Ascending aorta (tissue), 2 donors: ENCODE measurements around the gene CHST15. TPM values are rescaled to one million over a fixed set of nuclear protein-coding genes. Genes with fewer than 3 reads are reported as not detected.

Experiments used
- DNase-seq, 2 donors: peaks; one replicate each; pipeline ENCODE4 v3.0.0-alpha.2; 2019; ENCODE audit warnings: low spot score in 2 of 2
- H3K27ac ChIP-seq, 2 donors: fragments of 200-600 bp; sonication (generic); one replicate each; pipeline ENCODE4 v1.5.1; 2016 to 2017; ENCODE audit warnings: mild to moderate bottlenecking in 1 of 2
- H3K27me3 ChIP-seq: fragments of 200-600 bp; sonication (generic); one replicate; pipeline ENCODE4 v1.5.1; 2017
- H3K36me3 ChIP-seq, 2 donors: fragments of 200-600 bp; sonication (generic); one replicate each; pipeline ENCODE4 v1.5.1; 2016
- H3K4me1 ChIP-seq, 2 donors: fragments of 200-600 bp; sonication (generic); one replicate each; pipeline ENCODE4 v1.5.1; 2016 to 2017; ENCODE audit warnings: mild to moderate bottlenecking in 1 of 2
- H3K4me3 ChIP-seq, 2 donors: fragments of 200-600 bp; sonication (generic); one replicate each; pipeline ENCODE4 v1.5.1; 2016 to 2017; ENCODE audit warnings: mild to moderate bottlenecking in 1 of 2
- H3K9me3 ChIP-seq, 2 donors: fragments of 200-600 bp; sonication (generic); one replicate each; pipeline ENCODE4 v1.5.1; 2016
- intact Hi-C: fragments of 100-400 bp; cut with DNase I; formaldehyde crosslinking; loops from one replicate; pipeline ENCODE4 v1.15.1; 2023
- total RNA-seq: library from RNA; depleted of rRNA; stranded (reverse); fragments of >200 nt; gene quantifications from one replicate; pipeline ENCODE4 v1.1.0, GENCODE V29; 2016
- TF ChIP-seq, protein P1 (sequence below), 3 experiments: fragments of 200-600 bp in 2 of 3; fragments of 450-650 bp in 1 of 3; sonication (generic) in 2 of 3; IDR thresholded peaks; one replicate each; pipeline ENCODE4 v1.5.1; 2016 to 2019; ENCODE audit warnings: antibody characterized with exemption in 3 of 3, mild to moderate bottlenecking in 1 of 3, moderate library complexity in 1 of 3

CHST15 gene
- total RNA-seq, 1 donor from 2014 or later: 20.4 TPM

- peaks cover 0 to 3% of the 10 kb centered on the region in 2 donors for H3K4me1 ChIP-seq
- intact Hi-C loops: no loop called here
- DNase-seq: no peak
- peak overlapping the region in 1 of 2 donors; percentile 26 for H3K27ac ChIP-seq
- H3K9me3 ChIP-seq: no peaks in the 10 kb centered on the region
- no peaks in the 10 kb centered on the region for H3K27me3 ChIP-seq
- TF ChIP-seq, protein P1, sequence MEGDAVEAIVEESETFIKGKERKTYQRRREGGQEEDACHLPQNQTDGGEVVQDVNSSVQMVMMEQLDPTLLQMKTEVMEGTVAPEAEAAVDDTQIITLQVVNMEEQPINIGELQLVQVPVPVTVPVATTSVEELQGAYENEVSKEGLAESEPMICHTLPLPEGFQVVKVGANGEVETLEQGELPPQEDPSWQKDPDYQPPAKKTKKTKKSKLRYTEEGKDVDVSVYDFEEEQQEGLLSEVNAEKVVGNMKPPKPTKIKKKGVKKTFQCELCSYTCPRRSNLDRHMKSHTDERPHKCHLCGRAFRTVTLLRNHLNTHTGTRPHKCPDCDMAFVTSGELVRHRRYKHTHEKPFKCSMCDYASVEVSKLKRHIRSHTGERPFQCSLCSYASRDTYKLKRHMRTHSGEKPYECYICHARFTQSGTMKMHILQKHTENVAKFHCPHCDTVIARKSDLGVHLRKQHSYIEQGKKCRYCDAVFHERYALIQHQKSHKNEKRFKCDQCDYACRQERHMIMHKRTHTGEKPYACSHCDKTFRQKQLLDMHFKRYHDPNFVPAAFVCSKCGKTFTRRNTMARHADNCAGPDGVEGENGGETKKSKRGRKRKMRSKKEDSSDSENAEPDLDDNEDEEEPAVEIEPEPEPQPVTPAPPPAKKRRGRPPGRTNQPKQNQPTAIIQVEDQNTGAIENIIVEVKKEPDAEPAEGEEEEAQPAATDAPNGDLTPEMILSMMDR (IDR thresholded peaks at IDR 0.05): no peak
- peaks cover 2 to 45% of the 10 kb centered on the region in 2 donors for H3K36me3 ChIP-seq
- no peak overlapping the region for H3K4me3 ChIP-seq
Measured at GRCh38 chr10:124032971-124033886, 60.2 kb downstream of the CHST15 start.

DNA sequence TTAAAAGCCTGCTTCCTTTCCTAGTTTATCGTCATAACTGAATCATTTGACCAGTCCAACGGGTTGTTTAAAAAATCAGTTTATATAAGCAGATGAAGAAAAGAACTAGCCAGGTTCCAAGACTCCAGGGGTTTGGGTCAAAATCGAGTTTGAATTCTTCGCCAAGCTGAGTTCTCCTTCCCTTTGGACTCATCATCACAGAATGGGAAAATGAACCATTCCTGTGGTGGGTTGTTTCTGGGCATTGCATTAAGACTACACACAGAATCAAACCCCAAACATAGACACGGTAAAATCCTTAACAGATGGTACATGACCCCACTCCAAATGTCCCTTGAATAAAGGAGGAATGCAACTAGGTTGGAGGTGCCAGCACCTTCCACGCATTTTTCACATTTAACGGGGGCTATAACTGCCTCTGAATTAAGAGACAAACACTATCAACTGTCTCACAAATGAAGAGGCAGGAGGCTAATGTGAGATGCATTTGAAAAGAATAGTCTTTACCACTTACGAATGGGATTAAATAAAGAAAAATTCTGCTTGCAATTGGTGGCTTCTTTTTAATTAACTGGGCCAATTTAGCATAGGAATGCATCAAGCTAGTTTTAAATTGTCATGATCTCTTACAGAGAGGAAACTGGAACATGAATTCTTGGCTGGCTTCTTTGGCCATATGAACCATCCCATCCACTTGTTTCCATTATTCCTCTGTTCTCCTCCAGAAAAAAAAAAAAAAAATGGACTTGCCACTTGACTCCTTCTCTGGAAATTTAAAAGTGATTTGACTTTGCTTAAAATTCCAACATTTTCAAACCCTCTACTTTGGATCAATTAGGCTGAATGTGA lies 61.1 kb downstream of the CHST15 start:
- Histone ChIP-seq H3K27me3 (no peaks in the 10 kb centered on the region), H3K4me1 (peaks cover 0 to 3% of the 10 kb centered on the region in 2 donors), H3K36me3 (peaks cover 0 to 37% of the 10 kb centered on the region in 2 donors), H3K9me3 (no peaks in the 10 kb centered on the region), H3K4me3 (no peak overlapping the region), H3K27ac (no peak overlapping the region)
- intact Hi-C loops: no loop called here
- no peak for DNase-seq
- TF ChIP-seq, protein P1 (IDR thresholded peaks at IDR 0.05): no peak

GRCh38 chr10:124030492-124031110 lies 62.8 kb downstream of the CHST15 start:
- Histone ChIP-seq H3K9me3 (no peaks in the 10 kb centered on the region), H3K36me3 (peaks cover 0 to 22% of the 10 kb centered on the region in 2 donors), H3K4me3 (no peak overlapping the region), H3K27ac (no peak overlapping the region), H3K27me3 (no peaks in the 10 kb centered on the region), H3K4me1 (peaks cover 0 to 7% of the 10 kb centered on the region in 2 donors)
- TF ChIP-seq, protein P1 (IDR thresholded peaks at IDR 0.05): no peak
- intact Hi-C loops: no loop called here
- no peak for DNase-seq

GRCh38 chr10:124030061-124030460 lies 63.3 kb downstream of the CHST15 start:
- no peak for DNase-seq
- TF ChIP-seq, protein P1 (IDR thresholded peaks at IDR 0.05): no peak
- intact Hi-C loops: no loop called here
- Histone ChIP-seq H3K27me3 (no peaks in the 10 kb centered on the region), H3K4me3 (no peak overlapping the region), H3K27ac (no peak overlapping the region), H3K9me3 (no peaks in the 10 kb centered on the region), H3K4me1 (peaks cover 0 to 7% of the 10 kb centered on the region in 2 donors), H3K36me3 (peaks cover 0 to 22% of the 10 kb centered on the region in 2 donors)

DNA sequence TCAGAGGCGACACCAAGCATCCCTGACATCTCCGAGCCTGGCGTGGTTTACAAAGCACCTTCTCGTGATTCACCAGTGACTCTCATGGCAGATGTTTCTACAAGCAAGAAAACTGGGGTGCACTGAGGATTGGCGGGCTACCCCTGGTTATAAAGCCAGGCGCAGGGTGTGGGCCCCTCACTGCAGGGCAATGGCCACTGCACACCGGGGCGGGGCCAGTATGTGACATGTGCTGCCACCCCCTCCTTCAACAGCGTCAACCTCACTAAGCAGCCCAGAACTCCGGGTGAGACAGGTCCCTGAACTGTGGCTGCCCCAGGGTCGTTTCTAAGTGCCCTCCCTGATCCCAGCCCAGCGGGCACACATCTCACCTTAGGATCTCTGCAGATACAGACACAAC lies 63.8 kb downstream of the CHST15 start:
- Histone ChIP-seq H3K36me3 (peaks cover 0 to 22% of the 10 kb centered on the region in 2 donors), H3K27ac (no peak overlapping the region), H3K4me1 (peaks cover 0 to 7% of the 10 kb centered on the region in 2 donors), H3K9me3 (no peaks in the 10 kb centered on the region), H3K4me3 (no peak overlapping the region), H3K27me3 (no peaks in the 10 kb centered on the region)
- TF ChIP-seq, protein P1 (IDR thresholded peaks at IDR 0.05): no peak
- DNase-seq: no peak
- intact Hi-C loops: no loop called here
